GM23338 (cell line): ENCODE results near the gene PTP4A2.

Experiments used
- CREB1 ChIP-seq: fragments of 250-450 bp; sonication (Bioruptor Pico); IDR thresholded peaks from 2 replicates; pipeline ENCODE4 v1.5.0; 2020; ENCODE audit warnings: low read depth, mild to moderate bottlenecking, moderate library complexity
- CTCF ChIP-seq, 2 experiments: fragments of 200-600 bp in 1 of 2; sonication (generic) in 1 of 2; conservative IDR thresholded peaks; 2 replicates each; pipeline versions ENCODE4 v1.5.1 to v1.6.1; 2016 to 2017; ENCODE audit warnings: antibody characterized with exemption in 2 of 2, low read depth in 2 of 2, mild to moderate bottlenecking in 2 of 2, moderate library complexity in 1 of 2
- ETS1 ChIP-seq: IDR thresholded peaks from 2 replicates; pipeline ENCODE4 v1.6.1; 2016; ENCODE audit warnings: antibody characterized with exemption
- EZH2 ChIP-seq: fragments of 200-600 bp; sonication (generic); IDR thresholded peaks from one replicate; pipeline ENCODE4 v1.8.0; 2017; ENCODE audit warnings: antibody characterized with exemption, mild to moderate bottlenecking, low read depth; ENCODE audit not compliant: unreplicated experiment
- EZH2phosphoT487 ChIP-seq: fragments of 200-600 bp; sonication (generic); IDR thresholded peaks from one replicate; pipeline ENCODE4 v1.8.1; 2018; ENCODE audit warnings: antibody characterized with exemption; ENCODE audit not compliant: unreplicated experiment
- JUNB ChIP-seq: IDR thresholded peaks from one replicate; pipeline ENCODE4 v1.6.1; 2016; ENCODE audit warnings: antibody characterized with exemption; ENCODE audit not compliant: unreplicated experiment
- NANOG ChIP-seq: IDR thresholded peaks from 2 replicates; pipeline ENCODE4 v1.6.1; 2016; ENCODE audit warnings: antibody characterized with exemption, borderline replicate concordance
- POLR2AphosphoS5 ChIP-seq: IDR thresholded peaks from 2 replicates; pipeline ENCODE4 v1.6.1; 2016; ENCODE audit warnings: antibody characterized with exemption, low read depth
- REST ChIP-seq: IDR thresholded peaks from one replicate; pipeline ENCODE4 v1.6.1; 2018; ENCODE audit warnings: antibody characterized with exemption; ENCODE audit not compliant: unreplicated experiment
- ZNF114 ChIP-seq: fragments of 250-450 bp; sonication (Bioruptor Pico); IDR thresholded peaks from 2 replicates; pipeline ENCODE4 v1.5.0; 2020; ENCODE audit warnings: mild to moderate bottlenecking, moderate library complexity
- ZNF331 ChIP-seq: fragments of 250-450 bp; sonication (Bioruptor Pico); IDR thresholded peaks from 2 replicates; pipeline ENCODE4 v1.5.0; 2020; ENCODE audit warnings: low read depth, mild to moderate bottlenecking, moderate library complexity
- ZNF462 ChIP-seq: fragments of 250-450 bp; sonication (Bioruptor Pico); IDR thresholded peaks from 2 replicates; pipeline ENCODE4 v1.5.0; 2020; ENCODE audit warnings: mild to moderate bottlenecking, moderate library complexity

GRCh38 chr1:31878058-31878457 is 60.1 kb downstream of the PTP4A2 start:
- no peak for TF ChIP-seq POLR2AphosphoS5
- TF ChIP-seq REST, result no peak
- TF ChIP-seq CTCF (conservative IDR thresholded peaks at IDR 0.05; ENCODE audit: low read depth in 2 of 2), result no peak
- TF ChIP-seq CREB1, result no peak
- no peak for TF ChIP-seq EZH2
- TF ChIP-seq EZH2phosphoT487, result no peak
- no peak for TF ChIP-seq JUNB
- TF ChIP-seq NANOG, result no peak
- no peak for TF ChIP-seq ZNF331 (CRISPR knock-in tag)
- no peak for TF ChIP-seq ETS1
- no peak for TF ChIP-seq ZNF114 (CRISPR knock-in tag)
- no peak for TF ChIP-seq ZNF462 (CRISPR knock-in tag)
